H1 (cell line): ENCODE measurements around the gene CDON. TPM values are rescaled to one million over a fixed set of nuclear protein-coding genes. Genes with fewer than 3 reads are reported as not detected.
A peak's percentile ranks its signal among the peaks of the same experiment; 100 is the strongest.

Source experiments
- CBX5 ChIP-seq: fragments of 300-800, 300-1000 bp; sonication (generic); IDR thresholded peaks from 2 replicates; pipeline ENCODE4 v1.7.1; 2016; ENCODE audit warnings: antibody characterized with exemption, low read length, low read depth
- CHD1 ChIP-seq: IDR thresholded peaks from 2 replicates; pipeline ENCODE4 v1.6.1; 2012; ENCODE audit warnings: low read depth, low read length, improper control_type of control experiment
- EGR1 ChIP-seq: IDR thresholded peaks from 2 replicates; pipeline ENCODE4 v1.6.1; 2011; ENCODE audit warnings: low read depth, low read length, borderline replicate concordance
- FOSL1 ChIP-seq: IDR thresholded peaks from 2 replicates; pipeline ENCODE4 v1.6.1; 2011; ENCODE audit warnings: mild to moderate bottlenecking, low read depth, low read length, moderate library complexity; ENCODE audit not compliant: insufficient read depth
- MAFK ChIP-seq: IDR thresholded peaks from 2 replicates; pipeline ENCODE4 v1.6.1; 2012; ENCODE audit warnings: low read depth, mild to moderate bottlenecking, improper control_type of control experiment, low read length
- PHF8 ChIP-seq: fragments of 200-600 bp; sonication (generic); conservative IDR thresholded peaks from 2 replicates; pipeline ENCODE4 v1.7.1; 2012; ENCODE audit warnings: low read depth, mild to moderate bottlenecking, inconsistent platforms, low read length, moderate library complexity
- RBBP5 ChIP-seq: IDR thresholded peaks from 2 replicates; pipeline ENCODE4 v1.7.1; 2012; ENCODE audit warnings: low read depth, mild to moderate bottlenecking, inconsistent platforms, low read length, moderate library complexity, borderline replicate concordance
- SIN3A ChIP-seq, 2 experiments: IDR thresholded peaks in 1 of 2; conservative IDR thresholded peaks in 1 of 2; 2 replicates each; pipeline ENCODE4 v1.6.1; 2011 to 2012; ENCODE audit warnings: low read length in 2 of 2, improper control_type of control experiment in 1 of 2, low read depth in 1 of 2, mild to moderate bottlenecking in 1 of 2
- polyA plus RNA-seq, 7 experiments: library from polyadenylated mRNA; depleted of rRNA in 3 of 7; stranded (reverse) in 5 of 7; unstranded in 2 of 7; fragments of >200 nt in 5 of 7; fragments of 200-250 nt in 2 of 7; gene quantifications; 1 replicate in 5 of 7; 2 replicates in 1 of 7; 4 replicates in 1 of 7; pipeline versions ENCODE4 v1.2.1 to v1.2.3, GENCODE V29; 2011 to 2013; ENCODE audit warnings: missing spikeins in 2 of 7, mixed read lengths in 2 of 7
- total RNA-seq: library from RNA; stranded (reverse); fragmentation: NEBNext Ultra II Directional; extraction: Animal tissue kit (Norgen Biotek cat#: 25700); gene quantifications from 2 replicates; pipeline ENCODE4 v1.2.1, GENCODE V29; 2021
- TF ChIP-seq, protein P1 (sequence below): fragments of 300-600 bp; sonication (generic); IDR thresholded peaks from 2 replicates; pipeline ENCODE4 v1.7.1; 2012; ENCODE audit warnings: low read length, moderate library complexity, mild to moderate bottlenecking, inconsistent platforms; ENCODE audit not compliant: insufficient replicate concordance

Gene CDON
- total and polyA plus RNA-seq, 2 of the 8 experiments (the other 6 are each of a cell fraction or from before 2014, with no cell fraction given), result 11.0 to 32.5 TPM

DNA sequence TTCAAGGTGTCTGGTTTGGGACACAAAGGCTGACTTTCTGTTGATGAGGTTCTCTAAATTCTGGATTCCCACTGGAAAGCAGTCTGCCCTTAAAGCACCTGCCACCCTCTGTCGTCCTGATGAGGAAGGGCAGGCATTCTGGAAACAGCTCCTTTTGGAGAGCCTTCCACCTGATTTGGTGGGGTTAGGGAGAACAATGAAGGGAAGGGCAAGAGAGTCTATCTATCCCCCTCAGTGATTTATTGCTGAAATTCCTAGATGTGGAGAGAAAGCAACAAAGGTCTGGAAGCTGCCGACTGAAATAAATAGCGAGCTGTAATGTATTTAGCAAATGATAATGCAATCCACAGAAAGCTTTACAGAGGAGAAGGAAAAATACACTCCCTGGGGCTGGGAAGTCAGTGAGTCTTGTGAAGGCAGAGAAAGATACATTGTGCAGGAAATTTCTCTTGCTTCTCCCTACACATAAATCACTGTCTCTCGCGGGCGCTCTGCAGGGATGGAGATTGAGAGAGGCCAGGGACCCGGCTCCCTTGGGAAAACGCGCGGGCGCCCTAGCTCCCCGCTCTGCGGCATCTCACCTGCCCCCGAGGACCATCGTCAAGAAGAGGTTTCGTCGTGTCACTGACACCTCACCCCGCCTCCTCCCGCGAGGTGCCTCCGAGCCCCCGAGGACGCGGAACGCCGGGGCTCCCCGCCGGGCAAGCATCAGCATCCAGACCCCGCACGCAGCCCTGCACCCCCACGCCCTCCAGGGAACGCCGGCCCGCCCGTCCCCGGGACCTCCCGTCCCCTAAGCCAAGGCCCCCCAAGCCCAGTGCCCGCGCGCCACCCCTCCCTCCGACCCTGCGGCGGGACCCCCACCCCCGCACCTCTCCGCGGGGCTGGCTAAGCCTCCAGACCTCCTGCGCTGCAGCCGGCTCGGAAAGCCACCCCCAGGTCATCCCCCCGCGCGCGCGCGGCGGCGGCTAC, 673 bp downstream of the CDON start (continued):
- TF ChIP-seq, protein P1, sequence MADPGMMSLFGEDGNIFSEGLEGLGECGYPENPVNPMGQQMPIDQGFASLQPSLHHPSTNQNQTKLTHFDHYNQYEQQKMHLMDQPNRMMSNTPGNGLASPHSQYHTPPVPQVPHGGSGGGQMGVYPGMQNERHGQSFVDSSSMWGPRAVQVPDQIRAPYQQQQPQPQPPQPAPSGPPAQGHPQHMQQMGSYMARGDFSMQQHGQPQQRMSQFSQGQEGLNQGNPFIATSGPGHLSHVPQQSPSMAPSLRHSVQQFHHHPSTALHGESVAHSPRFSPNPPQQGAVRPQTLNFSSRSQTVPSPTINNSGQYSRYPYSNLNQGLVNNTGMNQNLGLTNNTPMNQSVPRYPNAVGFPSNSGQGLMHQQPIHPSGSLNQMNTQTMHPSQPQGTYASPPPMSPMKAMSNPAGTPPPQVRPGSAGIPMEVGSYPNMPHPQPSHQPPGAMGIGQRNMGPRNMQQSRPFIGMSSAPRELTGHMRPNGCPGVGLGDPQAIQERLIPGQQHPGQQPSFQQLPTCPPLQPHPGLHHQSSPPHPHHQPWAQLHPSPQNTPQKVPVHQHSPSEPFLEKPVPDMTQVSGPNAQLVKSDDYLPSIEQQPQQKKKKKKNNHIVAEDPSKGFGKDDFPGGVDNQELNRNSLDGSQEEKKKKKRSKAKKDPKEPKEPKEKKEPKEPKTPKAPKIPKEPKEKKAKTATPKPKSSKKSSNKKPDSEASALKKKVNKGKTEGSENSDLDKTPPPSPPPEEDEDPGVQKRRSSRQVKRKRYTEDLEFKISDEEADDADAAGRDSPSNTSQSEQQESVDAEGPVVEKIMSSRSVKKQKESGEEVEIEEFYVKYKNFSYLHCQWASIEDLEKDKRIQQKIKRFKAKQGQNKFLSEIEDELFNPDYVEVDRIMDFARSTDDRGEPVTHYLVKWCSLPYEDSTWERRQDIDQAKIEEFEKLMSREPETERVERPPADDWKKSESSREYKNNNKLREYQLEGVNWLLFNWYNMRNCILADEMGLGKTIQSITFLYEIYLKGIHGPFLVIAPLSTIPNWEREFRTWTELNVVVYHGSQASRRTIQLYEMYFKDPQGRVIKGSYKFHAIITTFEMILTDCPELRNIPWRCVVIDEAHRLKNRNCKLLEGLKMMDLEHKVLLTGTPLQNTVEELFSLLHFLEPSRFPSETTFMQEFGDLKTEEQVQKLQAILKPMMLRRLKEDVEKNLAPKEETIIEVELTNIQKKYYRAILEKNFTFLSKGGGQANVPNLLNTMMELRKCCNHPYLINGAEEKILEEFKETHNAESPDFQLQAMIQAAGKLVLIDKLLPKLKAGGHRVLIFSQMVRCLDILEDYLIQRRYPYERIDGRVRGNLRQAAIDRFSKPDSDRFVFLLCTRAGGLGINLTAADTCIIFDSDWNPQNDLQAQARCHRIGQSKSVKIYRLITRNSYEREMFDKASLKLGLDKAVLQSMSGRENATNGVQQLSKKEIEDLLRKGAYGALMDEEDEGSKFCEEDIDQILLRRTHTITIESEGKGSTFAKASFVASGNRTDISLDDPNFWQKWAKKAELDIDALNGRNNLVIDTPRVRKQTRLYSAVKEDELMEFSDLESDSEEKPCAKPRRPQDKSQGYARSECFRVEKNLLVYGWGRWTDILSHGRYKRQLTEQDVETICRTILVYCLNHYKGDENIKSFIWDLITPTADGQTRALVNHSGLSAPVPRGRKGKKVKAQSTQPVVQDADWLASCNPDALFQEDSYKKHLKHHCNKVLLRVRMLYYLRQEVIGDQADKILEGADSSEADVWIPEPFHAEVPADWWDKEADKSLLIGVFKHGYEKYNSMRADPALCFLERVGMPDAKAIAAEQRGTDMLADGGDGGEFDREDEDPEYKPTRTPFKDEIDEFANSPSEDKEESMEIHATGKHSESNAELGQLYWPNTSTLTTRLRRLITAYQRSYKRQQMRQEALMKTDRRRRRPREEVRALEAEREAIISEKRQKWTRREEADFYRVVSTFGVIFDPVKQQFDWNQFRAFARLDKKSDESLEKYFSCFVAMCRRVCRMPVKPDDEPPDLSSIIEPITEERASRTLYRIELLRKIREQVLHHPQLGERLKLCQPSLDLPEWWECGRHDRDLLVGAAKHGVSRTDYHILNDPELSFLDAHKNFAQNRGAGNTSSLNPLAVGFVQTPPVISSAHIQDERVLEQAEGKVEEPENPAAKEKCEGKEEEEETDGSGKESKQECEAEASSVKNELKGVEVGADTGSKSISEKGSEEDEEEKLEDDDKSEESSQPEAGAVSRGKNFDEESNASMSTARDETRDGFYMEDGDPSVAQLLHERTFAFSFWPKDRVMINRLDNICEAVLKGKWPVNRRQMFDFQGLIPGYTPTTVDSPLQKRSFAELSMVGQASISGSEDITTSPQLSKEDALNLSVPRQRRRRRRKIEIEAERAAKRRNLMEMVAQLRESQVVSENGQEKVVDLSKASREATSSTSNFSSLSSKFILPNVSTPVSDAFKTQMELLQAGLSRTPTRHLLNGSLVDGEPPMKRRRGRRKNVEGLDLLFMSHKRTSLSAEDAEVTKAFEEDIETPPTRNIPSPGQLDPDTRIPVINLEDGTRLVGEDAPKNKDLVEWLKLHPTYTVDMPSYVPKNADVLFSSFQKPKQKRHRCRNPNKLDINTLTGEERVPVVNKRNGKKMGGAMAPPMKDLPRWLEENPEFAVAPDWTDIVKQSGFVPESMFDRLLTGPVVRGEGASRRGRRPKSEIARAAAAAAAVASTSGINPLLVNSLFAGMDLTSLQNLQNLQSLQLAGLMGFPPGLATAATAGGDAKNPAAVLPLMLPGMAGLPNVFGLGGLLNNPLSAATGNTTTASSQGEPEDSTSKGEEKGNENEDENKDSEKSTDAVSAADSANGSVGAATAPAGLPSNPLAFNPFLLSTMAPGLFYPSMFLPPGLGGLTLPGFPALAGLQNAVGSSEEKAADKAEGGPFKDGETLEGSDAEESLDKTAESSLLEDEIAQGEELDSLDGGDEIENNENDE, result no peak
- TF ChIP-seq RBBP5, result peak; percentile 17; the same call in 1 of the 2 replicates
- TF ChIP-seq PHF8, result no peak; the same call in 1 of the 2 replicates
- 0 out of 4 replicates have a peak, but pooled peaks of 1 of the 2 experiments have one; percentile 38 for TF ChIP-seq SIN3A (conservative IDR thresholded peaks at IDR 0.05 in 1 of 2, IDR thresholded peaks at IDR 0.05 in 1 of 2; ENCODE audit: low read depth in 1 of 2, low read length in 2 of 2)
- TF ChIP-seq EGR1, result no peak
- no peak for TF ChIP-seq CHD1
- no peak for TF ChIP-seq MAFK
- TF ChIP-seq CBX5, result no peak
- TF ChIP-seq FOSL1, result no peak
